Measurements from ENCODE around the gene TTLL5. TPM values are rescaled to one million over a fixed set of nuclear protein-coding genes. Genes with fewer than 3 reads are reported as not detected.

Gene TTLL5
- total RNA-seq, 1 donor from 2014 or later: 39.6 TPM

DNA sequence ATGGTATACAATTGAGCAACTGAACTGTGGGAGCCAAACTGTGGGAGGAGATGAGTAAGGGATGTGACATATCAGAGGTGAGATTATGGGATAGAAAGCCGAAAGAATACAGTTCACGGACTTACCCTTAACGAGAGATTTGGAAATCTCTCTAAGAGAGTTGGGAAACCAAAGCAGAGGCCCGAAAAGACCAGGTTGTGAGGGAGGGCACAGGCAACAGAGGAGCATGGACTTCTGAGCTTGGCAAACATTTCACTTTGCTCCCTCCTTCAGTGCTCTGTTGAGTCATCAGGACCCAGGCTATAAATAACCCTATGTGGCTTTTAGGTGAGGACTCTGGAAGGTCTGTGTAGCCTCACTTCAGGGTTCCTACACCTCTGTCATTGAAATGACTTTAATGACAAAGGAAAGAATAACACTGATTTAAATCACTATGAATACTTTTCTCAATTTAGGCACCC lies 200.1 kb downstream of the TTLL5 start:
- no peak for DNase-seq (ENCODE audit: low read depth)
- TF ChIP-seq, protein P1, sequence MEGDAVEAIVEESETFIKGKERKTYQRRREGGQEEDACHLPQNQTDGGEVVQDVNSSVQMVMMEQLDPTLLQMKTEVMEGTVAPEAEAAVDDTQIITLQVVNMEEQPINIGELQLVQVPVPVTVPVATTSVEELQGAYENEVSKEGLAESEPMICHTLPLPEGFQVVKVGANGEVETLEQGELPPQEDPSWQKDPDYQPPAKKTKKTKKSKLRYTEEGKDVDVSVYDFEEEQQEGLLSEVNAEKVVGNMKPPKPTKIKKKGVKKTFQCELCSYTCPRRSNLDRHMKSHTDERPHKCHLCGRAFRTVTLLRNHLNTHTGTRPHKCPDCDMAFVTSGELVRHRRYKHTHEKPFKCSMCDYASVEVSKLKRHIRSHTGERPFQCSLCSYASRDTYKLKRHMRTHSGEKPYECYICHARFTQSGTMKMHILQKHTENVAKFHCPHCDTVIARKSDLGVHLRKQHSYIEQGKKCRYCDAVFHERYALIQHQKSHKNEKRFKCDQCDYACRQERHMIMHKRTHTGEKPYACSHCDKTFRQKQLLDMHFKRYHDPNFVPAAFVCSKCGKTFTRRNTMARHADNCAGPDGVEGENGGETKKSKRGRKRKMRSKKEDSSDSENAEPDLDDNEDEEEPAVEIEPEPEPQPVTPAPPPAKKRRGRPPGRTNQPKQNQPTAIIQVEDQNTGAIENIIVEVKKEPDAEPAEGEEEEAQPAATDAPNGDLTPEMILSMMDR (conservative IDR thresholded peaks at IDR 0.05; ENCODE audit: low read depth, low read length): no peak
- no peak overlapping the region for H3K4me3 ChIP-seq (ENCODE audit: low read depth, low read length)

DNA sequence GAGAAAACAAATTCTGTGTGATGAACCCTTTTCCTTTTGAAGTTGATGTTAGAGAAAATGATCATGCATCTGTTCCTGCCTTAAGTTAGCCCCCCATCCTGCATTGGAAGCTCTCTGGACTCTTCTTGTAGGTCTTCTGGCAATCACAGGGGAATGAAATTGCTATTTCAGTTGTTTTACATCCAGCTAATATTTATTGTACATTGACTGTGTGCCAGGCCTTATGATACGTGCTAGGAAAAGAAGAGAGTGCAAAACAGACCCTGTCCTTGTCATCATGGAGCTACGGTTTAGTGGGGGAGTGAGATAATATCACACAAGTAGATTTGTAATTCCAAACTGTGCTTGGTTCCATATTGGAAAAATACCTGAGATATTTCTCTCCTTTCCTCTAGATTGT lies 202.2 kb downstream of the TTLL5 start:
- no peak for DNase-seq (ENCODE audit: low read depth)
- no peak overlapping the region for H3K4me3 ChIP-seq (ENCODE audit: low read depth, low read length)
- TF ChIP-seq, protein P1 (conservative IDR thresholded peaks at IDR 0.05; ENCODE audit: low read depth, low read length): no peak

DNA sequence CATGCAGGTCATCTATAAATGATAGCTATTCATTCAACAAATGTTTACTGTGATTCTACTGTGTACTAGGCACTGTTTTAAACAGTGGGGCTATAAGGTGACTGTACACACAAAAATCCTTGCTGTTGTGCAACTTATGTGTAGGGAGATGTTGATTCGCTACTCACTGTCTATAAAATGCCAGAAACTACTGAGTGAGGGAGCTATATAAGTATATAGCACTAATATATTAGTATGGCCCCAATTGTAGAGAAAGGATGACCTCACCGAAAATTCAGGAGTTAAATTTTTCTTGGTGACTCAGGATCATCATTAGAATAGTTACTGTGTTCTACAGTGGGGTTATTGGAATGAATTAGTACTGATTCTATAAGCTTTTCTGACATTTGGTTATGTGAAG lies 203.3 kb downstream of the TTLL5 start:
- TF ChIP-seq, protein P1 (conservative IDR thresholded peaks at IDR 0.05; ENCODE audit: low read depth, low read length): no peak
- no peak for DNase-seq (ENCODE audit: low read depth)
- no peak overlapping the region for H3K4me3 ChIP-seq (ENCODE audit: low read depth, low read length)

DNA sequence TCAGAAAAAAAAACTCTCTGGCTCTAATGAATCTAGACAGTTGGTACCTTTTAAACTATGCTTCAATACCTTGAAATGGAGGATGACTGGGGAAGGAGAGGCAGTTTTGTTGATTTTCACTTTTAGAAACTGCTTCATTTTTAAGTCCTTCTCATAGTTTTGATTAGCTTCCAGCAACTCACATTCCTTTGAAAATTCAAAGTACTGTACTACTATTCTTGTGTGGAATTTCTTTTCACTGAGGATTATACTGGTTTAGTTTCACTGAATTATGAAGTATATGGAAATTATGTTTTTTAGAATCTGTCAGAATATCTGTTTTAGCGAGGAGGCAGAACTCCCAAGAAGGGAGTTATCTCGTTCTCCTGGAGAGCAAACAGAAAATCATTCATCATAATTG lies 204.5 kb downstream of the TTLL5 start:
- TF ChIP-seq, protein P1 (conservative IDR thresholded peaks at IDR 0.05; ENCODE audit: low read depth, low read length): no peak
- H3K4me3 ChIP-seq (ENCODE audit: low read depth, low read length): no peak overlapping the region
- DNase-seq (ENCODE audit: low read depth): no peak

DNA sequence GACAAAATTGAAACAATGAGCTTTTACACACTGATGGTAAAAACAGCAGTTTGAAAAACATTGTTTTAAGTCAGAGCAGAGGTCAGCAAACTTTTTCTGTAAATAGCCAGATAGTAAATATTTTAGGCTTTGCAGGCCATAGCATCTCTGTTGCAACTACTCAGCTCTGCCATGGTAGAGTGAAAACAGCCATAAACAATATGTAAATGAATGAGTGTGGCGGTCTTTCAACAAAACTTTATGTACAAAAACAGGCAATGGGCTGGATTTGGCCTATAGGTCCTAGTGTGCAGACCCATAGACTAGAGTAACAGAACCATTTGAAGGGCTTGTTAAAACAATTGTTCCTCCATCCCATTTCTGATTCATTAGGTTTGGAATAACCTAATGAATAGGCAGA lies 205.9 kb downstream of the TTLL5 start:
- no peak for DNase-seq (ENCODE audit: low read depth)
- no peak overlapping the region for H3K4me3 ChIP-seq (ENCODE audit: low read depth, low read length)
- TF ChIP-seq, protein P1 (conservative IDR thresholded peaks at IDR 0.05; ENCODE audit: low read depth, low read length): no peak

DNA sequence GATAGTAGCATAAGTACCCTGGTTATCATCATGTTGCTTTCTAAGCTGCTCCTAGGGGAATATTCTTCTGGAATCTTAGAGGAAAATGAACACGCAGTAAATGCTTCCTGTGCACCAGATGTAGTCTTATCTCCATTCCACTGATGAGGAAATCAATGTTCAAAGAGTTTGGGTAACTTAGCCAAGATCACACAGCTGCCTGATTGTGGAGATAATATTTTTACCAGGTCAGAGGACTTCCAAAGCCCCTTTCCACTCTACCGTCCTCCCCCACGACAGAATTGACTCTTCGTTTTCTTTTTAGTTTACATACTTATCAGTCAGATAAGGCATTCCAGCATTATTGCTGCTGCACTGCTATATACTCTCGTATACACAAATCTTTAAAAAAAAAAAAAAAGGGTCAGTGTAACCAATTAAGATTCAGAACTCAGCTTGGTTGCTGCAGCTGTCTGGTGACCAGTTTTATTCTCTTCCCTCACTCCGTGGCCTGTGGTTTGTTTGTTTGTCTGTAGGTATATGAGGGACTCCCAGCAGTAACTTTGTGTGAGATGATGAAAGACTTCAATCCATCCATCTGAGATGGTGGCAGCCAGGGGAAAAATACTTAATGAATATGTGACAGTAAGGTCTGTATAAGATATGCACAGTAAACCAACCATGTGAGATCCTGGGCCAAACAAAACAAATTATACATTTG lies 210.3 kb downstream of the TTLL5 start:
- no peak overlapping the region for H3K4me3 ChIP-seq (ENCODE audit: low read depth, low read length)
- TF ChIP-seq, protein P1 (conservative IDR thresholded peaks at IDR 0.05; ENCODE audit: low read depth, low read length): no peak
- no peak for DNase-seq (ENCODE audit: low read depth)

DNA sequence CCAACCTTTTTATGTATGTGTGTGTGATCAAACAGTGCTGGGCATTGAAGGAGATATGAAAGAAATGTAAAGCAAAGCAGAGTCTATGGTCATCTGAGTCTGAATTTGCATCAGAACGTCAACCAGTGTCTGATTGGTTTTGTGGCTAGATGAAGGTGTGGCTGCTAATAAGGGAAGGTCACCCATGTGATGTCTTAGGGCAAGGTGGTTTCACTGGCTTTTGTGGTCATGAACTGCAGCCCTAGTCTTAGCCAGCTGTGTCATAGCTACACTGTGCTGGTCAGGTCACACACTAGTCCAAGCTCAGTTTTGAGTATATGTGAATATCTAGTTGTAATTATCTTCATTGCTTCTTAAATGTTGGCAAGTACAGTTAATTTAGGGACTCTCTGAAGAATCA lies 214.9 kb downstream of the TTLL5 start:
- TF ChIP-seq, protein P1 (conservative IDR thresholded peaks at IDR 0.05; ENCODE audit: low read depth, low read length): no peak
- DNase-seq (ENCODE audit: low read depth): no peak
- no peak overlapping the region for H3K4me3 ChIP-seq (ENCODE audit: low read depth, low read length)

Data from epithelial cell of proximal tubule (primary cell).